OCI-LY3 (cell line): ENCODE data around the gene CC2D1A.

Experiments used
- H2AFZ ChIP-seq: fragments of 200-600, 300-600 bp; shearing (Covaris generic); 2 replicates; pipeline ENCODE4 v1.6.0; 2014; ENCODE audit warnings: antibody characterized with exemption, low read depth, low read length
- H3K27ac ChIP-seq: fragments of 200-600, 300-600 bp; sonication (generic); 2 replicates; pipeline ENCODE4 v1.5.1; 2014; ENCODE audit warnings: mild to moderate bottlenecking, low read length, moderate library complexity, mixed read lengths
- H3K27me3 ChIP-seq: fragments of 200-600, 300-600 bp; sonication (generic); 2 replicates; pipeline ENCODE4 v1.6.1; 2014; ENCODE audit warnings: low read depth, low read length, mixed read lengths
- H3K36me3 ChIP-seq: fragments of 200-600, 300-600 bp; sonication (generic); replicated peaks from 2 replicates; pipeline ENCODE3; 2014; ENCODE audit warnings: low read depth, low read length, mixed read lengths
- H3K4me1 ChIP-seq: fragments of 300-600, 200-600 bp; sonication (generic); 2 replicates; pipeline ENCODE4 v1.6.1; 2014; ENCODE audit warnings: low read length, mixed read lengths
- H3K4me2 ChIP-seq: fragments of 200-600, 300-600 bp; sonication (generic); 2 replicates; pipeline ENCODE4 v1.6.1; 2014; ENCODE audit warnings: low read length, mixed read lengths
- H3K4me3 ChIP-seq: fragments of 300-600, 200-600 bp; sonication (generic); 2 replicates; pipeline ENCODE4 v1.5.1; 2014; ENCODE audit warnings: antibody characterized with exemption, mild to moderate bottlenecking, low read length, moderate library complexity
- H3K79me2 ChIP-seq: fragments of 300-600, 200-600 bp; shearing (Covaris generic); 2 replicates; pipeline ENCODE4 v1.6.1; 2014; ENCODE audit warnings: mild to moderate bottlenecking, low read length, mixed read lengths
- H3K9ac ChIP-seq: fragments of 300-600, 200-600 bp; shearing (Covaris generic); 2 replicates; pipeline ENCODE4 v1.6.0; 2014; ENCODE audit warnings: mild to moderate bottlenecking, low read length, moderate library complexity
- H3K9me3 ChIP-seq: fragments of 200-600, 300-600 bp; shearing (Covaris generic); 2 replicates; pipeline ENCODE4 v1.6.1; 2014; ENCODE audit warnings: low read length, mixed read lengths; ENCODE audit not compliant: insufficient read depth
- H4K20me1 ChIP-seq: fragments of 200-600, 300-600 bp; sonication (generic); 2 replicates; pipeline ENCODE4 v1.6.1; 2016; ENCODE audit warnings: low read length, mixed read lengths; ENCODE audit not compliant: insufficient read depth
- CTCF ChIP-seq: fragments of 200-600, 300-600 bp; sonication (generic); IDR thresholded peaks from 2 replicates; pipeline ENCODE4 v1.5.1; 2014; ENCODE audit warnings: antibody characterized with exemption, low read length, low read depth
- EZH2phosphoT487 ChIP-seq: fragments of 200-600 bp; shearing (Covaris generic); IDR thresholded peaks from 2 replicates; pipeline ENCODE4 v1.6.1; 2018; ENCODE audit warnings: antibody characterized with exemption, mixed run types, low read depth

CC2D1A gene

GRCh38 chr19:13885826-13886365, 20.1 kb upstream of the CC2D1A start:
- Histone ChIP-seq H3K4me2 (no peak overlapping the region), H2AFZ (no peak overlapping the region), H3K27me3 (no peaks in the 10 kb centered on the region; the same call in 1 of the 2 replicates), H3K79me2 (no peaks in the 10 kb centered on the region), H3K4me3 (no peak overlapping the region), H3K9ac (no peak overlapping the region), H3K9me3 (no peaks in the 10 kb centered on the region), H3K27ac (no peak overlapping the region), H3K36me3 (no peaks in the 10 kb centered on the region), H4K20me1 (no peaks in the 10 kb centered on the region), H3K4me1 (peaks cover 25% of the 10 kb centered on the region)
- TF ChIP-seq EZH2phosphoT487 (no peak), CTCF (no peak)

DNA sequence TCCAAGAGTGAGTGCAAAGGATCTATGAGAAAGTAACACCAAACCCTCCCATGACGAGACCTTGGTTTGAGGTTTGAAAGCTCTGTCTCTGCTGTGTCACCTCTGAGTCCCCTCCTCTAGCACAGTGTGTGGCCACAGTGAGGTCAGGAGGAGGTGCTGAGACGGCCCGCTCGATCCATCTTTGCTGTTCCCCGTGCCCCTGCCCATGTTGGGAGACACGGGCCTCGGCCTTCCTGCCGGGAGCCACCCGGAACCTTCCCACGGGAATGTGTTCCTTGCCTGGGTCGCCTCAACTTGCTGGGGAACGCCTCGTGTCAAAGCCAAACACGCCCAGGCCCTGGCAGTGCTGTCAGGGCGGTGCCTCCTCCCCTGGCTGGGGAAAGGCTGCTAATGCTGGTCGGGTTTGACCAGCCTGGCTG, 19.0 kb upstream of the CC2D1A start:
- no peaks in the 10 kb centered on the region for H3K9me3 ChIP-seq
- no peak overlapping the region for H3K4me3 ChIP-seq
- no peaks in the 10 kb centered on the region for H4K20me1 ChIP-seq
- no peaks in the 10 kb centered on the region for H3K36me3 ChIP-seq
- no peaks in the 10 kb centered on the region for H3K79me2 ChIP-seq
- H3K9ac ChIP-seq = no peak overlapping the region
- H3K4me2 ChIP-seq = no peak overlapping the region
- H3K4me1 ChIP-seq = peaks cover 14% of the 10 kb centered on the region
- no peaks in the 10 kb centered on the region; the same call in 1 of the 2 replicates for H3K27me3 ChIP-seq
- TF ChIP-seq CTCF = no peak
- no peak for TF ChIP-seq EZH2phosphoT487
- H2AFZ ChIP-seq = no peak overlapping the region
- H3K27ac ChIP-seq = no peak overlapping the region

DNA sequence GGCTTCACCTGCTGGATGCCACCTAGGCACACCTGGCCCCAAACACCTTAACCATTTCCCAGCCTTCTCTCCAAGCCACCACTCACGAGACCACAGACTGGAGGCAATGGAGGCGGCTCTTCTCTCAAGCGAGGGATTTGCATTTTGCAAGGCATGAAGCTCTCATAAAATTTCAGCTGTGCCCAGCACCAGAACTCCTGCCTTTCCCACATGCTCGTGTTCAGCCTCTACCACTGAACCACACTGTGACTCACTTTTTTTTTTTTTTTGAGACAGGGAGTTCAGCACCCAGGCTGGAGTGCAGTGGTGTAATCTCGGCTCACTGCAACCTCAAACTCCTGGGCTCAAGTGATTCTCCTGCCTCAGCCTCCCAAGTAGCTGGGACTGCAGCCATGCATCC, 18.5 kb upstream of the CC2D1A start:
- Histone ChIP-seq H3K36me3 (no peaks in the 10 kb centered on the region), H3K4me1 (peaks cover 9% of the 10 kb centered on the region), H3K9me3 (no peaks in the 10 kb centered on the region), H2AFZ (no peak overlapping the region), H3K79me2 (no peaks in the 10 kb centered on the region), H3K9ac (no peak overlapping the region), H3K4me3 (no peak overlapping the region), H3K27me3 (no peaks in the 10 kb centered on the region; the same call in 1 of the 2 replicates), H3K27ac (no peak overlapping the region), H4K20me1 (no peaks in the 10 kb centered on the region), H3K4me2 (no peak overlapping the region)
- no peak for TF ChIP-seq CTCF
- no peak for TF ChIP-seq EZH2phosphoT487

DNA sequence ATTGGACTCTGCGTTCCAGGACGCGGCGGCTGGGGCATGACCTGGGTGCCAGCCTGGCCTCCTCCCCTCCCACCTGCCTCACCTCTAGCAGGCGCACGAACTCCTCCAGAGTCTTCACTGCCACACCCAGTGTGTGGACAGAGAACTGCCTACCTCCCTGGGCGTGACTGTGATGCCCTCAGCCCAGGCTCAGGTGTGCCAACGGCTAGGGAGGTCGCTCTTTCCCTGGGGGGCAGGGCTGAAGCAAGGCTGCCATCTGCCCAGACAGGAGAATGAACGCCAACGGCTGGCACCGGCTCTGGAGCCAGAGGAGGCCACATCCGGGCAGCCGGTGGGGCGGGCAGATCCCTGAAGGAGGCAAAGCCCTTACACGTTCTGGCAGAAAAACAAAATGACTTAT, 17.7 kb upstream of the CC2D1A start:
- Histone ChIP-seq H3K4me2 (no peak overlapping the region), H3K4me1 (peaks cover 6% of the 10 kb centered on the region; the same call in 1 of the 2 replicates), H3K9me3 (no peaks in the 10 kb centered on the region), H3K79me2 (no peaks in the 10 kb centered on the region), H3K9ac (no peak overlapping the region), H3K36me3 (no peaks in the 10 kb centered on the region), H3K4me3 (no peak overlapping the region), H3K27ac (no peak overlapping the region), H2AFZ (no peak overlapping the region), H4K20me1 (no peaks in the 10 kb centered on the region), H3K27me3 (no peaks in the 10 kb centered on the region; the same call in 1 of the 2 replicates)
- TF ChIP-seq EZH2phosphoT487 = no peak
- no peak for TF ChIP-seq CTCF
